Measurements from ENCODE around the gene CD9.
"Not testable (repeated sequence)": the region's sequence is repeated elsewhere in the genome, so short reads cannot be mapped to it uniquely, and the experiment has no call there.

The CD9 gene

GRCh38 chr12:6181583-6182278 lies 18.5 kb upstream of the CD9 start:
- no peak overlapping the region for H3K9ac ChIP-seq (ENCODE audit: low read depth, low read length)
- no peak overlapping the region for H3K4me3 ChIP-seq (ENCODE audit: low read depth, low read length)
- no peak overlapping the region for H3K27ac ChIP-seq (ENCODE audit: low read depth, low read length)
- H3K36me3 ChIP-seq (ENCODE audit: control insufficient read depth, insufficient read depth, low read length) = no peaks in the 10 kb centered on the region
- no peaks in the 10 kb centered on the region for H3K9me3 ChIP-seq (ENCODE audit: control insufficient read depth, insufficient read depth, low read length)
- H3K27me3 ChIP-seq (ENCODE audit: control insufficient read depth, insufficient read depth, low read length) = no peaks in the 10 kb centered on the region
- H3K4me1 ChIP-seq (ENCODE audit: control insufficient read depth, insufficient read depth, low read length) = no peaks in the 10 kb centered on the region

GRCh38 chr12:6182279-6182898 lies 17.8 kb upstream of the CD9 start:
- Histone ChIP-seq H3K36me3 (ENCODE audit: control insufficient read depth, insufficient read depth, low read length) (no peaks in the 10 kb centered on the region), H3K4me3 (ENCODE audit: low read depth, low read length) (no peak overlapping the region), H3K27me3 (ENCODE audit: control insufficient read depth, insufficient read depth, low read length) (no peaks in the 10 kb centered on the region), H3K4me1 (ENCODE audit: control insufficient read depth, insufficient read depth, low read length) (no peaks in the 10 kb centered on the region), H3K27ac (ENCODE audit: low read depth, low read length) (no peak overlapping the region), H3K9ac (ENCODE audit: low read depth, low read length) (no peak overlapping the region), H3K9me3 (ENCODE audit: control insufficient read depth, insufficient read depth, low read length) (no peaks in the 10 kb centered on the region)

GRCh38 chr12:6183689-6184428 lies 16.3 kb upstream of the CD9 start:
- Histone ChIP-seq H3K4me3 (ENCODE audit: low read depth, low read length) (no peak overlapping the region), H3K36me3 (ENCODE audit: control insufficient read depth, insufficient read depth, low read length) (no peaks in the 10 kb centered on the region), H3K4me1 (ENCODE audit: control insufficient read depth, insufficient read depth, low read length) (no peaks in the 10 kb centered on the region), H3K27me3 (ENCODE audit: control insufficient read depth, insufficient read depth, low read length) (no peaks in the 10 kb centered on the region), H3K9me3 (ENCODE audit: control insufficient read depth, insufficient read depth, low read length) (no peaks in the 10 kb centered on the region), H3K9ac (ENCODE audit: low read depth, low read length) (no peak overlapping the region), H3K27ac (ENCODE audit: low read depth, low read length) (no peak overlapping the region)

- Histone ChIP-seq H3K36me3 (ENCODE audit: control insufficient read depth, insufficient read depth, low read length) (no peaks in the 10 kb centered on the region), H3K9ac (ENCODE audit: low read depth, low read length) (no peak overlapping the region), H3K9me3 (ENCODE audit: control insufficient read depth, insufficient read depth, low read length) (no peaks in the 10 kb centered on the region), H3K27ac (ENCODE audit: low read depth, low read length) (no peak overlapping the region), H3K4me1 (ENCODE audit: control insufficient read depth, insufficient read depth, low read length) (no peaks in the 10 kb centered on the region; the same call in 1 of the 2 replicates), H3K27me3 (ENCODE audit: control insufficient read depth, insufficient read depth, low read length) (no peaks in the 10 kb centered on the region), H3K4me3 (ENCODE audit: low read depth, low read length) (no peak overlapping the region)
Measured at GRCh38 chr12:6185961-6186827, 14.0 kb upstream of the CD9 start.

- Histone ChIP-seq H3K27me3 (ENCODE audit: control insufficient read depth, insufficient read depth, low read length) (no peaks in the 10 kb centered on the region), H3K4me3 (ENCODE audit: low read depth, low read length) (no peak overlapping the region), H3K36me3 (ENCODE audit: control insufficient read depth, insufficient read depth, low read length) (no peaks in the 10 kb centered on the region), H3K9me3 (ENCODE audit: control insufficient read depth, insufficient read depth, low read length) (no peaks in the 10 kb centered on the region), H3K9ac (ENCODE audit: low read depth, low read length) (no peak overlapping the region), H3K4me1 (ENCODE audit: control insufficient read depth, insufficient read depth, low read length) (no peaks in the 10 kb centered on the region; the same call in 1 of the 2 replicates), H3K27ac (ENCODE audit: low read depth, low read length) (no peak overlapping the region)
Measured at GRCh38 chr12:6187948-6188793, 12.0 kb upstream of the CD9 start.

GRCh38 chr12:6189028-6189427 lies 11.2 kb upstream of the CD9 start:
- Histone ChIP-seq H3K27ac (ENCODE audit: low read depth, low read length) (no peak overlapping the region), H3K27me3 (ENCODE audit: control insufficient read depth, insufficient read depth, low read length) (no peaks in the 10 kb centered on the region), H3K36me3 (ENCODE audit: control insufficient read depth, insufficient read depth, low read length) (no peaks in the 10 kb centered on the region), H3K4me3 (ENCODE audit: low read depth, low read length) (no peak overlapping the region), H3K9me3 (ENCODE audit: control insufficient read depth, insufficient read depth, low read length) (no peaks in the 10 kb centered on the region), H3K4me1 (ENCODE audit: control insufficient read depth, insufficient read depth, low read length) (peaks cover 6% of the 10 kb centered on the region; the same call in 1 of the 2 replicates), H3K9ac (ENCODE audit: low read depth, low read length) (no peak overlapping the region)

- H3K9me3 ChIP-seq (ENCODE audit: control insufficient read depth, insufficient read depth, low read length); H3K4me1 ChIP-seq (ENCODE audit: control insufficient read depth, insufficient read depth, low read length); H3K9ac ChIP-seq (ENCODE audit: low read depth, low read length); H3K4me3 ChIP-seq (ENCODE audit: low read depth, low read length); H3K27ac ChIP-seq (ENCODE audit: low read depth, low read length); H3K27me3 ChIP-seq (ENCODE audit: control insufficient read depth, insufficient read depth, low read length); H3K36me3 ChIP-seq (ENCODE audit: control insufficient read depth, insufficient read depth, low read length): not testable (repeated sequence)
Measured at GRCh38 chr12:6189952-6190598, 10.1 kb upstream of the CD9 start.

GRCh38 chr12:6190767-6191530 lies 9.3 kb upstream of the CD9 start:
- H3K27ac ChIP-seq (ENCODE audit: low read depth, low read length); H3K36me3 ChIP-seq (ENCODE audit: control insufficient read depth, insufficient read depth, low read length); H3K27me3 ChIP-seq (ENCODE audit: control insufficient read depth, insufficient read depth, low read length); H3K4me3 ChIP-seq (ENCODE audit: low read depth, low read length); H3K9ac ChIP-seq (ENCODE audit: low read depth, low read length); H3K9me3 ChIP-seq (ENCODE audit: control insufficient read depth, insufficient read depth, low read length): not testable (repeated sequence)
- H3K4me1 ChIP-seq (ENCODE audit: control insufficient read depth, insufficient read depth, low read length) = peaks cover 12% of the 10 kb centered on the region; the same call in 1 of the 2 replicates

- Histone ChIP-seq H3K27ac (ENCODE audit: low read depth, low read length) (no peak overlapping the region), H3K27me3 (ENCODE audit: control insufficient read depth, insufficient read depth, low read length) (no peaks in the 10 kb centered on the region), H3K4me3 (ENCODE audit: low read depth, low read length) (no peak overlapping the region), H3K9ac (ENCODE audit: low read depth, low read length) (no peak overlapping the region), H3K36me3 (ENCODE audit: control insufficient read depth, insufficient read depth, low read length) (no peaks in the 10 kb centered on the region), H3K9me3 (ENCODE audit: control insufficient read depth, insufficient read depth, low read length) (no peaks in the 10 kb centered on the region), H3K4me1 (ENCODE audit: control insufficient read depth, insufficient read depth, low read length) (peaks cover 21% of the 10 kb centered on the region)
Measured at GRCh38 chr12:6192604-6193380, 7.4 kb upstream of the CD9 start.
